Esophagus squamous epithelium (tissue), 4 donors: ENCODE data around the gene KRABD2.

Experiments
- POLR2A ChIP-seq, 4 donors: fragments of 450-650 bp; IDR thresholded peaks; one replicate each; pipeline ENCODE4 v1.6.1; 2017; ENCODE audit warnings: antibody characterized with exemption in 4 of 4, mild to moderate bottlenecking in 4 of 4, moderate library complexity in 3 of 4
- TF ChIP-seq, protein P1 (sequence below), 6 experiments: fragments of 450-650 bp in 4 of 6; fragments of 200-600 bp in 2 of 6; sonication (generic) in 2 of 6; IDR thresholded peaks; one replicate each; pipeline ENCODE4 v1.5.1; 2016 to 2019; ENCODE audit warnings: antibody characterized with exemption in 6 of 6, mild to moderate bottlenecking in 4 of 6, moderate library complexity in 4 of 6

DNA sequence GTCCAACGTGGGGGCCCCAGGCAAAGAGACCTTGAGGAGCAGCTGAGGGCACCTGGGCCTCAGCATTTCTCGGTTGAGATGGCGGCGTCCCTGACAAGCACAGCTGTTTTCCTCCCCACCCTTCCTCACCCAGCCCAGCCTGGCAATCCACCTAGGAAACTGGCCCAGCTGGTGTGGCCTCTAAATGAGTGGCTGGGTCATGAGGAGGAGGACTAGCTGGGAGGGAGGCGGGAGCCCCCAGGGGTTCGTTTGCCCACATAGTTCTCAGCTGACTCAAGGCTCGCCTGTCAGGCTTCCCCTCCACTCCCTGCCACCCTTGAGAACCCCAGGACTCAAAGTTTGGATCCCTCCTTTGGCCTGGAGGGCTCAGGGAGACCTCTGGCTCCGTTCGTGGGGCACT is 15.2 kb upstream of the KRABD2 start:
- no peak for TF ChIP-seq POLR2A (IDR thresholded peaks at IDR 0.05)
- TF ChIP-seq, protein P1, sequence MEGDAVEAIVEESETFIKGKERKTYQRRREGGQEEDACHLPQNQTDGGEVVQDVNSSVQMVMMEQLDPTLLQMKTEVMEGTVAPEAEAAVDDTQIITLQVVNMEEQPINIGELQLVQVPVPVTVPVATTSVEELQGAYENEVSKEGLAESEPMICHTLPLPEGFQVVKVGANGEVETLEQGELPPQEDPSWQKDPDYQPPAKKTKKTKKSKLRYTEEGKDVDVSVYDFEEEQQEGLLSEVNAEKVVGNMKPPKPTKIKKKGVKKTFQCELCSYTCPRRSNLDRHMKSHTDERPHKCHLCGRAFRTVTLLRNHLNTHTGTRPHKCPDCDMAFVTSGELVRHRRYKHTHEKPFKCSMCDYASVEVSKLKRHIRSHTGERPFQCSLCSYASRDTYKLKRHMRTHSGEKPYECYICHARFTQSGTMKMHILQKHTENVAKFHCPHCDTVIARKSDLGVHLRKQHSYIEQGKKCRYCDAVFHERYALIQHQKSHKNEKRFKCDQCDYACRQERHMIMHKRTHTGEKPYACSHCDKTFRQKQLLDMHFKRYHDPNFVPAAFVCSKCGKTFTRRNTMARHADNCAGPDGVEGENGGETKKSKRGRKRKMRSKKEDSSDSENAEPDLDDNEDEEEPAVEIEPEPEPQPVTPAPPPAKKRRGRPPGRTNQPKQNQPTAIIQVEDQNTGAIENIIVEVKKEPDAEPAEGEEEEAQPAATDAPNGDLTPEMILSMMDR (IDR thresholded peaks at IDR 0.05) = no peak
